ENCODE results near the gene SMYD3. TPM values are rescaled to one million over a fixed set of nuclear protein-coding genes. Genes with fewer than 3 reads are reported as not detected.

The SMYD3 gene
- total RNA-seq, 1 donor from 2014 or later = 29.3 TPM

DNA sequence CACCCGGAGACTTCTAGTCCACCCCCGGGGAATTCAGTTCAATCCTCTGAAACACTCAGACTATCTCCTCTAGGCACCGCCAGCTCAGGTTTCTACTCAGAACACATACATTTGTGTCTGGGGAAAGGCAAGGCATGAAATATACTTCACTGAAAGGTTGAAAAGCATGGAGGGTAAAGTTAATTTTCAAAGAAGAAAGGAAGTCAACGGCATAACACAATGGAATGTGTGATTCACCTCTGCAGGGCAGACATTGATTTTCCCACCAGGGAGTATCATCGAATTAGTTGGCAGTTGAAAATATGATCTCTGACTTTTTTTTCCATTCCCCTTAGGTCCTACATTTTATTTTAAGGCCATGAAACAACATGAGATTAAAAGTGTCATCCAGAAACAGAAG is 669.4 kb downstream of the SMYD3 start:
- DNase-seq (ENCODE audit: low spot score) = no peak

DNA sequence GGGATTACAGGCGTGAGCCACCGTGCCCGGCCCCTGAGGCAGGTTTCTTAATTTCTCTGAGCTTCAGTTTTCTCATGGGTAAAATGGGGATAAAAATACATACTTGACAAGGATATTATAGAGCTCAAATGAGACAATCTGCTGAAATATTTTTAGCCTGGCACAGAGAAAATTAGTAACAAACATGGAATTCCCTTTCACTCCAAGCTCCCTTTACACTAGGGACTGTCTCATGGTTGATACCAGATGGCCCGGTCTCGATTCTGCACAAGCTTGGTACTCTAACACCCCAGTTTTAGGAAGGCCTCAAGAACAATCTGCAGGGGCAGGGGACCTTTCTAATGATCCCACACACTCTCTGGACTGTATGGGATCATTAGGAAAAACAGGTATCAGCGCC is 671.7 kb downstream of the SMYD3 start:
- Mint-ChIP-seq H3K4me1 (ENCODE audit: low read depth) (peaks cover 44% of the 10 kb centered on the region), H3K27ac (ENCODE audit: unreplicated experiment) (peak overlapping the region; percentile 73), H3K4me3 (ENCODE audit: unreplicated experiment) (no peak overlapping the region), H3K27me3 (ENCODE audit: low read depth) (no peaks in the 10 kb centered on the region), H3K9me3 (ENCODE audit: low read depth) (no peaks in the 10 kb centered on the region), H3K36me3 (ENCODE audit: low read depth) (peaks cover 3% of the 10 kb centered on the region)
- TF ChIP-seq, protein P1, sequence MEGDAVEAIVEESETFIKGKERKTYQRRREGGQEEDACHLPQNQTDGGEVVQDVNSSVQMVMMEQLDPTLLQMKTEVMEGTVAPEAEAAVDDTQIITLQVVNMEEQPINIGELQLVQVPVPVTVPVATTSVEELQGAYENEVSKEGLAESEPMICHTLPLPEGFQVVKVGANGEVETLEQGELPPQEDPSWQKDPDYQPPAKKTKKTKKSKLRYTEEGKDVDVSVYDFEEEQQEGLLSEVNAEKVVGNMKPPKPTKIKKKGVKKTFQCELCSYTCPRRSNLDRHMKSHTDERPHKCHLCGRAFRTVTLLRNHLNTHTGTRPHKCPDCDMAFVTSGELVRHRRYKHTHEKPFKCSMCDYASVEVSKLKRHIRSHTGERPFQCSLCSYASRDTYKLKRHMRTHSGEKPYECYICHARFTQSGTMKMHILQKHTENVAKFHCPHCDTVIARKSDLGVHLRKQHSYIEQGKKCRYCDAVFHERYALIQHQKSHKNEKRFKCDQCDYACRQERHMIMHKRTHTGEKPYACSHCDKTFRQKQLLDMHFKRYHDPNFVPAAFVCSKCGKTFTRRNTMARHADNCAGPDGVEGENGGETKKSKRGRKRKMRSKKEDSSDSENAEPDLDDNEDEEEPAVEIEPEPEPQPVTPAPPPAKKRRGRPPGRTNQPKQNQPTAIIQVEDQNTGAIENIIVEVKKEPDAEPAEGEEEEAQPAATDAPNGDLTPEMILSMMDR (IDR thresholded peaks at IDR 0.05) = no peak
- DNase-seq (ENCODE audit: low spot score) = no peak

More for the DNA sequence above, 669.4 kb downstream of the SMYD3 start:
- Mint-ChIP-seq H3K27ac (ENCODE audit: unreplicated experiment) (peak overlapping the region; percentile 87), H3K4me3 (ENCODE audit: unreplicated experiment) (peak overlapping the region; percentile 23), H3K4me1 (ENCODE audit: low read depth) (peaks cover 51% of the 10 kb centered on the region), H3K27me3 (ENCODE audit: low read depth) (no peaks in the 10 kb centered on the region), H3K9me3 (ENCODE audit: low read depth) (no peaks in the 10 kb centered on the region), H3K36me3 (ENCODE audit: low read depth) (no peaks in the 10 kb centered on the region)
- TF ChIP-seq, protein P1 (IDR thresholded peaks at IDR 0.05) = no peak

DNA sequence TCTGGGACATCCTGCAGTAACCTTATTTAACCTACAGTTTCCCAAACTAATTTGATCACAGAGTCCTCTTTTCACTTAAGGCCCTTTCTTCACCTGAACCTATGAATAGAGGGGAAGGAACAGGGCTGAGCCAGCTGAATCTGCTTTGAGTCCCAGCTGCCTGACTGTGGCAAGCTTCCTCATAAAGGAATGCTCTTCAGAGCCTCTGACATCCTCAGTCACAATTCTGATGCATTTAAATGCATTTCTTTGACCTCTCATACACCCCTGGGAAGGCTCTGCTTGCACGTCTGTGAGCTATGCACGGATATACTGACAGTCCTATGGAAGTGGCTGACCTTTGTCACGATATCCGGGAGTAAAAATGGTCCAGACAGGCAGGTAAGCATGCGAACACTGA is 673.1 kb downstream of the SMYD3 start:
- H3K36me3 Mint-ChIP-seq (ENCODE audit: low read depth) = peaks cover 3% of the 10 kb centered on the region
- no peak overlapping the region for H3K27ac Mint-ChIP-seq (ENCODE audit: unreplicated experiment)
- TF ChIP-seq, protein P1 (IDR thresholded peaks at IDR 0.05) = no peak
- H3K4me1 Mint-ChIP-seq (ENCODE audit: low read depth) = peaks cover 42% of the 10 kb centered on the region
- H3K9me3 Mint-ChIP-seq (ENCODE audit: low read depth) = peaks cover 3% of the 10 kb centered on the region
- H3K27me3 Mint-ChIP-seq (ENCODE audit: low read depth) = no peaks in the 10 kb centered on the region
- DNase-seq (ENCODE audit: low spot score) = no peak
- H3K4me3 Mint-ChIP-seq (ENCODE audit: unreplicated experiment) = no peak overlapping the region

DNA sequence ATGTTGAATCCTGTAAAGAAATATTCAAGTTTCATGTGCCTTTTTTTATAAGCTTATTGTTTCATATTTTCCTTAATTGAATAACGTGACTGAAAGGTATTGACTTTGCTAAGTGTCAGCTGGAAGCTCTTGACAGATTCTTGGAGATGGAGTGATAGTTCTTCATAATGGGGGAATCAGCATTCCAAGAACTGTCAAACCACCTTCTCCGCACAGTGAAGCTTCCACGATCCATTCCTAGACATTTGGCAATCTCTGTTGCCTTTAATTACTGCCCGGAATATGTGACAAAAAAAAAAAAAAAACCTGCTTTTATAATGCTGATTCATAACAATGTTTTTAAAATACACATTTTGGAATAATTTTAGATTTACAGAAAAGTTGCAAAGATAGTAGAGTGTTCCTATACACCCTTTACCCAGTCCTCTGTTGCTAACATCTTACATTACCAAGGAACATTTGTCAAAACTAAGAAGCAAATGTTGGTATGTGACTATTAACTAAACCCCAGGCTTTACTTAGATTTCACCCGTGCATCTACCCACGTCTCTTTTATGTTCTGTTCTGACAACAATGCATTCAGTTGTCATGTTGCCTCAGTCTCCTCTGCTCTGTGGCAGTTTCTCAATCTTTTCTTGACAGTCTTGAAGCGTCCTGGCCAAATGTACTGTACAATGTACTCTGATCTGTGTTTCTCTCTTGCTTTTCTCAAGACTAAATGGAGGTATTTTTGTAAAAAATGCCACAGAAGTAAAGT is 674.1 kb downstream of the SMYD3 start:
- peaks cover 3% of the 10 kb centered on the region for H3K36me3 Mint-ChIP-seq (ENCODE audit: low read depth)
- H3K27me3 Mint-ChIP-seq (ENCODE audit: low read depth) = no peaks in the 10 kb centered on the region
- H3K4me1 Mint-ChIP-seq (ENCODE audit: low read depth) = peaks cover 33% of the 10 kb centered on the region
- H3K4me3 Mint-ChIP-seq (ENCODE audit: unreplicated experiment) = no peak overlapping the region
- peaks cover 3% of the 10 kb centered on the region for H3K9me3 Mint-ChIP-seq (ENCODE audit: low read depth)
- no peak for DNase-seq (ENCODE audit: low spot score)
- TF ChIP-seq, protein P1 (IDR thresholded peaks at IDR 0.05) = no peak
- H3K27ac Mint-ChIP-seq (ENCODE audit: unreplicated experiment) = no peak overlapping the region

DNA sequence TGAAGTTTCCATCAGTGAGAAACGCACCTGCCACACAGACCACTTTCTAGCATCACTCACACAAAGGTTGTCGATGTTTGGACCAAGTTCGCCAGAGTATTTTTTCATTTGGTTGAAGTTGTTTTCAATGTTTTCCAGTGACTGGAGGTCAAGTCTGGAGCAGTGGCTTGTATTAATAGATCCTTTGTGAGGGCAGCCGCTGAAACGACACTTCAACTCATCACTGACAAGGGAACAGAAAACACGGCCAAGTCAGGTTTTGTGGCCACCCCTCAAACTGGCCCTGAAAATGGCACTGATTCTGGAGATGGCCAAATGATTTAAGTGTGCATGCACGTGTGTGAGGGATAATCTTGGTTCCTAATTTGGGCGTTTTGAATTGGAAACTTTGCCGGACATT is 675.6 kb downstream of the SMYD3 start:
- H3K4me3 Mint-ChIP-seq (ENCODE audit: unreplicated experiment) = no peak overlapping the region
- TF ChIP-seq, protein P1 (IDR thresholded peaks at IDR 0.05) = no peak
- peaks cover 22% of the 10 kb centered on the region for H3K4me1 Mint-ChIP-seq (ENCODE audit: low read depth)

More for the DNA sequence above, 675.6 kb downstream of the SMYD3 start:
- Mint-ChIP-seq H3K27ac (ENCODE audit: unreplicated experiment) (no peak overlapping the region), H3K27me3 (ENCODE audit: low read depth) (no peaks in the 10 kb centered on the region), H3K36me3 (ENCODE audit: low read depth) (peaks cover 6% of the 10 kb centered on the region), H3K9me3 (ENCODE audit: low read depth) (peaks cover 3% of the 10 kb centered on the region)
- no peak for DNase-seq (ENCODE audit: low spot score)
